Stimulated activated CD8-positive, alpha-beta memory T cell treated with anti-CD3 and anti-CD28 coated beads, Interleukin-7, amount 100 ng/mL, for 4 hours (primary cell): ENCODE results near the gene SUGT1.
"Not testable (repeated sequence)": the region's sequence is repeated elsewhere in the genome, so short reads cannot be mapped to it uniquely, and the experiment has no call there.

ENCODE experiments used
- DNase-seq, 2 donors: peaks; one replicate each; pipeline ENCODE4 v3.0.0-alpha.2; 2020; ENCODE audit warnings: low read depth in 2 of 2

Gene SUGT1

DNA sequence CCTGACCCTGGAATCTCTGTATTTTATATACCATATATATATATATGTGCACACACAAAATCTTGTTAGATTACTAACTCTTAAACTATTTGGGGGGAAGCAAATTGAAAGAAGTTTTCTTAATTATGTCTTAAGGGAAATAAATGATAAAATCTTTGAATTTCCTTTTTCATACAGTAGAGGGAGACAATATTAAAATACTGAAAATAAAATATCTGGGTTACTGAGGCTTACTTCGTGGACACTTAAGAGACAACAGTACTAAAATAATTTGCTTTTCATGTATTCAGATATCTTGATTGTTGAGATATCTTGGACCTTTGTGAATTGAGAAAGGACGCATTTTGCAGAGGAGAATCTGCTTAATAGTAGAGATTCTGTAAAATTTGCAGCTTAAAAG, 17.0 kb downstream of the SUGT1 start:
- DNase-seq: no peak

DNA sequence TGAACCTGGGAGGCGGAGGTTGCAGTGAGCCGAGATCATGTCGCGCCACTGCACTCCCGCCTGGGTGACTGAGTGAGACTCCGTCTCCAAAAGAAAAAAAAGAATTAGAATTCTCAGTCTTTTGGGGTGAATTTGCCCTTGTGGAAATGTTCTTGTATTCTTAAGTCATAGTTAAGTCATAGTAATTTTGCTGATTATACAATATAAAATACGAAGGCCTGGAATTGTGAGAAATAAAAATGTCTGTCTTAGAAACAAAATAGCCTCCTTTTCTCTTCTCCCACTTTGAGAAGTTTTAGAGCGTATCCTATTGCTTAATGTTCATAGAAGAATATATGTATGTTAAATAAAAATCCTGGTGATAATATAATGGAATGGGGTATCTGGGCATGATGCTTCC, 18.1 kb downstream of the SUGT1 start:
- no peak for DNase-seq

DNA sequence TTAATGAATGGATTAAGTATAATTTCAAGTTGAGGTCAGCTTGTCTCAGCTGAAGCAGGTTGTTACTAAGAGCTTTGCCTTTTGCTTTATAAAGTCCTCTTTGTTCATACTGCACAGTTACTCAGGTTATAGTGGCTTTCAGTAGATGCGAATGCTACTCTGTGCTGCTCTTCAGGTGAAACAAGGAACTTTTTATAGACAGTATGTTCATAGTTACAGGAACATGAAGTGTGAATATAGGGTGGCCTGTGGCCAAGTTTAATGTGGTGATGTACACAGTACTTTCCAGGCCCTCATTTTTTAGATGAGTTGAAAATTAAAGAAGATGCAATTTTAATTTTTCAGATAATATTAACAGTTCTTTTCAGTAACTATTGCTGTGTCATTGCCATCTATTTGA, 20.8 kb downstream of the SUGT1 start:
- DNase-seq: no peak

DNA sequence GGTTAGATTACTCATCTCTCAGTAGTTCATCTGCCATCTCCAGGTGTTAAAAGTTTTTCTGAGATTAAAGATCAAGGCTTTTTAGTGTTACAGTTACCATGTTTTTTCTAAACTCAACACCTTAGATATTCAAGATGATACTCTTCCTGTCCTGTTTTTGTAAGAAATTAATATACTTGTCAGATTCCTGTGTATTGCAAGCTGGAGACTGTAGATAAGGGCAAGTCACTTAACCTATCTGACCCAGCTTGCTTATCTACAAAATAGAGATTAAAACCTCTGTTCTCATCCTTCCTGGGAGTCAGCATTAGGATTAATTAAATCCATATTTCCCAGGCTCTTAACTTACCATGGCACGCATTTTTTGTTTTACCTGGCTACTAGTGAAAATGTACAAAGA, 25.2 kb downstream of the SUGT1 start:
- no peak for DNase-seq

- not testable (repeated sequence) for DNase-seq
These were observed 33.2 kb downstream of the SUGT1 start for GRCh38 chr13:52685806-52686205.

DNA sequence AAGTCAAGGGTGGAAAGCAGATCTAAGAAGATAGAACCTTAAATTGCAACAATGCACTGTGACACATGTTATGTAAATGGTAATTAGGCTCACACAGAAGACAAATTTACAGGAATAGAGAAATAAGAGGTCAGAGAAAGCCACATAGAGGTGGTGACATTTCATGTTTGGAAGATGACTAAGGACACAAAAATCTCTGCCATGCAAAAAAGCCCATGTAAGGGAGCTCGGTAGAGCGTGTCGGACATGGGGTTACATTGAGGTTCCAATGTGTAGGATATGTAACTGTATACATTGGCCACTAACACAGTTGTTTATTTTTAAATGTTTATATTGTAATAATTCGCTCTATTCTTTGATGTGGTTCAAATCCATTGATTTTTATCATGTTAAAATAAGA, 33.7 kb downstream of the SUGT1 start:
- no peak for DNase-seq

DNA sequence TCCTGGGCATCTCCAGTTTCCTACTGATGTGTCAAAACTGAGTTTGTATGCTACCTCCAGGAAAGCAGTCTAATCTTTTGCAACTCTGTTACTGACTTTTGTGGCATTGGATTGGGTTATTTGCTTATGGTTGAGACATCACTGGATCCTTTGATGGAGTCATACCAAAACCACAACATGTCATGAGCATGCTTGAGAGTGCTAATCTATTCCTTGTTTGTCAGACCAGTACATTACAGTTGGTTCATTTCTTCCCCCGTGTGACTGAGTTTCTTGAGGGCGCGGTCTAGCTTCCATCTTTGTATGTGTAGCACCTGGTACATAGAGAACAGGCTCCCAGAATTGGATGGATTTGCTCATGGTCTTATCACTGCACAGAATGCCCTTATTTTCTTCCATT, 43.2 kb downstream of the SUGT1 start:
- DNase-seq: no peak

GRCh38 chr13:52696566-52696965, 43.9 kb downstream of the SUGT1 start:
- no peak for DNase-seq

DNA sequence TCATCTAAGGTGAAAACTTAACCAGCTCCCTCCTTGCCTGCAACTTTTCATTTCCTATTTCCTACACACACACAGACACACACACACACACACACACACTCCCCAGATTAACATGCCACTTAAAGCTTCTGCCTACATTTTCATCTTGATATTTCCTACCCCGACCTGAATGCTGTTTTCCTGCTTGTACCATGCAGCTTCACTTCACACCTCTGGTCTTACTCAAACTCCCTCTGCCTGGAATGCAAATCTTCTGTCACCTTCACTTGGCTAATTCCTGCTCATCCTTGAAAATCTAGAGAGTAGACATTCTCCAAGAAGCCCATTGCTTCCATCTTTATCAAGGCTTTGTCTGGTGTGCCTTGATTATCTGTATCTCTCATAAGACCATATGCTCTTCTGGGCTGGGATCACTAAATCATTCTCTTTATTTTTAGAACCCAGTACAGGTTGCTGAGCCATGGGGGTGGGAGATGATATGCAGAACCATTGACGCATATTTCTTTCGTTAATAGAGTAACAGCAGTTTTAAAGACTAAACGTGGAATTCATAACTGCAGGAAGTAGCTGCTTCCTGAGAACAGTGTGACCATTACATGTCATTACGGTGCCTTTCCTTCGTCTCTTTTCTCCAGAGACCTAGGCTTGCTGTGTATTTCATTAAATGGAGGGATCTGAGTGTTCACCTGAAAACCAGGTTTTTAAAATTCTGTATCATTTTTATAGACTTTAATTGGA, 49.3 kb downstream of the SUGT1 start:
- DNase-seq: no peak

- DNase-seq: no peak
These were observed 50.8 kb downstream of the SUGT1 start for GRCh38 chr13:52703482-52703881.

DNA sequence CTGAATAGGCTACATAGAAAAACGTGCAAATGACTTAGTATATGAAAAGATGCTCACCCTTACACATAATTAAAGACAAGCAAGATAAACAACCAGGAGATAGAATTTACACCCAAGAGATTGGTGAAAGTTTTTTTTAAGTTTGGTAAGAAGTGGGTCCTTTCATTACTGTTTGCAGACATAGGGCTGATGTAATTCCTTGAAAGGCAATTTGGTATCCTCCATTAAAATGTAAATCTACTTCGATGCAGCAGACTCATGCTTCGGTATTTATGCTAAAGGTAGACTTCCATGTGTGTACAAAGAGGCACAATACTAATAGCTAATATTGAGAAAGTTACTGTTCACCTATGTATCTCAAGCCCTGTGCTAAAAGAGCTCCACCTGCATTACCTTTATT, 53.4 kb downstream of the SUGT1 start:
- DNase-seq: no peak

GRCh38 chr13:52707375-52707774, 54.7 kb downstream of the SUGT1 start:
- DNase-seq: no peak

GRCh38 chr13:52708266-52708665, 55.6 kb downstream of the SUGT1 start:
- not testable (repeated sequence) for DNase-seq

GRCh38 chr13:52711286-52711685, 58.6 kb downstream of the SUGT1 start:
- DNase-seq: no peak

GRCh38 chr13:52712385-52712784, 59.7 kb downstream of the SUGT1 start:
- DNase-seq: no peak

DNA sequence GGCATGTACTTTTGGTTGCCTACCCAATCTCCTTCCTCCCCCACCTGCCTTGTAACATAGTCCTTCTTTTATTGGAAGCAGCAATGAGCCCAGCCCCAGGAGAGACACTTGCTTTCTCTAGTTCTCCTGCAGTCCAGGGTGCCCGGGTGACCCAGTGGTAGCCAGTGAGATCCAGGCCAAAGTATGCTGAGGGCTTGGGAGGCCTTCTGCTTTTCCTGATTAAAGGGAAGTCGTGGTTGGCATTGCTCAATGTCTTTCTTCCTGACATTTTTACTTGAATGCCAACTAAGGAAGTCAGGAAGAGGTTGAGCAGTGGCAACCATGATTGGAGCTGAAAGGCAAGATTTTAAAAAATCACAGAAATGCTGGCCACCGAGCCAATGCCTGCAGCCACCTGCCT, 61.3 kb downstream of the SUGT1 start:
- DNase-seq: no peak

GRCh38 chr13:52720904-52721303, 68.3 kb downstream of the SUGT1 start:
- not testable (repeated sequence) for DNase-seq

DNA sequence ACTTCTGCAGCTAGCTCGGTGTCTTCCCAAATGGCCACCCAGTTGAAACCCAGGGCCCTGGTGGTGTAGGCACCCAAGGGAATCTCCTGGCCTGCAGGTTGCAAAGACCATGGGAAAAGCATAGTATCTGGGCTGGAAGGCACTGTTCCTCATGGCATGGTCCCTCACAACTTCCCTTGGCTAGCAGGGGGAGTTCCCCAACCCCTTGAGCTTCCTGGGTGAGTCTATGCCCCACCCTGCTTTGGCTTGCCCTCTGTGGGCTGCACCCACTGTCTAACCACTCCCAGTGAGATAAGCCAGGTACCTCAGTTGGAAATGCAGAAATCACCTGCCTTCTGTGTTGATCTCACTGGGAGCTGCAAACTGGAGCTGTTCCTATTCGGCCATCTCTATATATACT, 68.7 kb downstream of the SUGT1 start:
- not testable (repeated sequence) for DNase-seq

GRCh38 chr13:52723181-52723580, 70.5 kb downstream of the SUGT1 start:
- DNase-seq: no peak

- no peak for DNase-seq
These were observed 72.7 kb downstream of the SUGT1 start for GRCh38 chr13:52725302-52725701.

- no peak for DNase-seq
These were observed 73.6 kb downstream of the SUGT1 start for GRCh38 chr13:52726258-52726657.

DNA sequence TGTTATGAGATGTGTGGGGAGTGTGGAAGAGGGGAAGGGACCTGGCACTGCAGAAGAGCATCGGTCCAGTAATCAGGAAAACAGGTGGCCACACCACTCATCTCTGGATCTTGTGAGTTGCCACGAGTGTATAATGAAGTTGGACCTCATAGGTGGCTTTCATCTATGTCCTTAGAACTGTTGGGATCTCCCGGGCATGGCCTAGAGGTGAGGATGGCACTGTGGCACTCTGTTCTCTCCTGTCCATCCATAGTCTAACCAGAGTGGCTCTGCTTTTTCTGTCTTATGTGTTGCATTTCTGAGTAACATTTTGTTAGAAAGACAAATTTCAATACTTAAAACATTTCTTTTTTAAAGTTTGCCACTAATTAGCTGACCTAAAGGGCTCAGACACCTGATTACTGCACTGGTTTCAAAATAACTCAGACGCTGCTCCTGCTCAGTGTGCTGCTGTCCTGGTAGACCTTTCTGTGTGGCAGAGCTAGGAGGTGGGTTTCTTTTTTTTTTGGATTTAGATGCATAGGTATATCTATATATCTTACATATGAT, 81.5 kb downstream of the SUGT1 start:
- no peak for DNase-seq

DNA sequence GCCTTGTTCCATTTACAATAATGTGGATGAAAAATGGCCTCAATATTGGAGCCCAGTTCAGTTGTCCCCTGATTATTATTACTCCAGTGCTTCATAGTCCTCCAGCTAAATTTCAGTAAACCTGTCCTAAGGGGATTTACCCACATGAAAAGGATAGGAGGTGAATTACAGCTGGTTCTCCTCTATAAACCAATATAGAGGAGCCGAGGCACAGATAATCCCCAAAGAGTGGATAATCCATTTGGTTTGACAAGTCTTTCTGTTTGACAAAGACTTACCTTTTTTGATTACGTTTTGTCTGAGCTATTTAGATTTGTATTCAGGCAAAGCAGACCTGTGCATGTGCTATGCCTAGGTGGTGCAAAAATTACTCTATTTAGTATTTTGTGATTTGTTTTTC, 84.3 kb downstream of the SUGT1 start:
- no peak for DNase-seq

GRCh38 chr13:52737451-52737850, 84.8 kb downstream of the SUGT1 start:
- DNase-seq: no peak
